ENCODE results near the gene INPP5A.
"Not testable (repeated sequence)": the region's sequence is repeated elsewhere in the genome, so short reads cannot be mapped to it uniquely, and the experiment has no call there.

The INPP5A gene

DNA sequence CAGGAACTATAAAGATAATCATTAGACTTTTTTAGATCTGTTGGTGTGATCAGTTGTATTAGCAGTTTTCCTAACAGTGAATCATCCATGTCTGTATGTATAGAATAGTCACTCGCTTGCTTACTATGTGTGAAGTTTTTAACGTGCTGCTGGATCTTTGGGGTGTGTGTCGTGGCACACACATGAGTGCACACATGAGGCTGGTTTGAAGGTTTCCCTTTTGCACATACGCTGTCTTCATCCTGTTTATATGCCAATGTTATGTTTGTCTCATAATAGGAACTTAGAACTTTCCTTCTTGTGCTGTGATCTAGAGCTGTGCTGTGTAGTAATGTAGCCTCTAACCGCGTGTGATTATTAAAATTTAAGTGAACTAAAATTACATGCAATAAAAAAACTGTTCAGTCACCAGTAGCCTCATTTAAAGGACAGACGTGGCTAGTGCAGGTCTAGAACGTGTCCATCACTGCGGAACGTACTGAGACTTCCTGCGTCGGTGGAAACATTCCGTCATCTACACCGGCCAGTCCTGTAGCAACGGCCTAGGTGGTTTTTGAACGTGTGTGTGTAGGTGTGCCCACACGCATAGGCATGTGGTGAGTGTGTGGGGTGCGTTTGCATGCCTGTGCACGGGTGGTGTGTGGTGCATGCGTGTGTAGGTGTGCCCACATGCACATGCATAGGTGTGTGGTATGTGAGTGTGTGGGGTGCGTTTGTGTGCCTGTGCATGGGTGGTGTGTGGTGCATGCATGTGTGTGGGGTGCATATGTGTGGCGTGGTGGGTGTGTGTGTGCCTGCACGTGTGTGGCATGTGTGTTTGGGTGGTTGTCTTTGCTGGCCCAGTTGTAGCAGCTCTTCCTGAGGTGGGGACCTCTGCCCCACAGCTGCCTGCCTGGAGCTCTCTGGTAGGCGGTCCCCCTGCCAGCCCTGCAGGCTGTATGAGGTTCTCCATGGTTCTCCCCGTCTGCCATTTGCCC is 56.6 kb downstream of the INPP5A start:
- DNase-seq (ENCODE audit: low read depth, low spot score), result no peak

DNA sequence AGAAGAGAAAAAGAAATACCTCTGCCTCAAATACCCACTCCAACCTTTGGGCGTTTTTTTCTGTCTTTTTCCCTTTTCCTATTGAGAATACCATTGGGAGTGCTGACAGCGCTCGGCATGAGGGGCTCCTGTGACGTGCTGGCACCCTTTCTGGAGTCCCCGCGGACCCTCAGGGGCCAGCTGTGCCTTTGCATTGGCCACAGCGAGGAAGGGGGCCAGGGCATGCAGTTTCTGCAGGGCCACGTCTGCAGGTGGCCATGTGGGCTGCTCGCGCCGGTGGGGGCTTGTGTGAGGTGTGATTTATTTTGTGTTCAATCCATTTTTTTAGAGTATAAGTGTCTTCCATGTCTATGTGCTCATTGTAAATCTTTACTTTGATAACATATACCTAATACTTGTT is 57.4 kb downstream of the INPP5A start:
- no peak for DNase-seq (ENCODE audit: low read depth, low spot score)

DNA sequence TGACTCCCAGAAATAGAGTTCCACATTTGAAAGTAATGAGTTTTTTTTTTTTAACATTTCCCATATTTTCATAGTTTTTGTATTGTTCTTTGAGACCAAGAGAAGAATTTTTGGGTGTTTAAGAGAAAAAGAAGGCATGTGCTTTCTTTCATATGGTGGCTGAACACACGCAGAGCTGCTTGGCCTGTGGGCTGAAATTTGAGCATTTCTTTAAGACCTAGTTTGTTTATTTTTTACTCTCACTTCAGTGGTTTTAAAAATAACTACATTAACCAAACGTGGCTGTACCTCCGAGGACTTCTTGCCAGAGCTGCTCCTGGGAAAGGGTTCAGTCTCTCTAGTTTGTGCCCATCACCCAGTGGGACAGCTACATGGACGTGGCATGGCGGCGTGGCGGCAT is 58.3 kb downstream of the INPP5A start:
- no peak for DNase-seq (ENCODE audit: low read depth, low spot score)

- DNase-seq (ENCODE audit: low read depth, low spot score), result no peak
These were observed 59.2 kb downstream of the INPP5A start for GRCh38 chr10:132596742-132597279.

GRCh38 chr10:132597654-132598053 is 60.1 kb downstream of the INPP5A start:
- no peak for DNase-seq (ENCODE audit: low read depth, low spot score)

GRCh38 chr10:132599023-132599618 is 61.5 kb downstream of the INPP5A start:
- DNase-seq (ENCODE audit: low read depth, low spot score), result not testable (repeated sequence)

- DNase-seq (ENCODE audit: low read depth, low spot score), result no peak
These were observed 62.1 kb downstream of the INPP5A start for GRCh38 chr10:132599732-132600131.

DNA sequence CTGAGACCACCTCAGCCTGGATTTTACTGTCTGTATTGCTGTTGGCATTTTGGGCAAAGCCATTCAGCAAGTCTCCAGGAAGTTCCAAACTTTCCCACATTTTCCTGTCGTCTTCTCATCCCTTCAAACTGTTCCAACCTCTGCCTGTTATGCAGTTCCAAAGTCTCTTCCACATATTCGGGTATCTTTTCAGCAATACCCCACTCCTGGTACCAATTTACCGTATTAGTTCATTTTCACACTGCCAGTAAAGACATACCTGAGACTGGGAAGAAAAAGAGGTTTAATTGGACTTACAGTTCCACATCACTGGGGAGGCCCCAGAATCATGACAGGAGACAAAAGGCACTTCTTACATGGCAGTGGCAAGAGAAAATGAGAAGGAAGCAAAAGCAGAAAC is 62.8 kb downstream of the INPP5A start:
- DNase-seq (ENCODE audit: low read depth, low spot score), result no peak

DNA sequence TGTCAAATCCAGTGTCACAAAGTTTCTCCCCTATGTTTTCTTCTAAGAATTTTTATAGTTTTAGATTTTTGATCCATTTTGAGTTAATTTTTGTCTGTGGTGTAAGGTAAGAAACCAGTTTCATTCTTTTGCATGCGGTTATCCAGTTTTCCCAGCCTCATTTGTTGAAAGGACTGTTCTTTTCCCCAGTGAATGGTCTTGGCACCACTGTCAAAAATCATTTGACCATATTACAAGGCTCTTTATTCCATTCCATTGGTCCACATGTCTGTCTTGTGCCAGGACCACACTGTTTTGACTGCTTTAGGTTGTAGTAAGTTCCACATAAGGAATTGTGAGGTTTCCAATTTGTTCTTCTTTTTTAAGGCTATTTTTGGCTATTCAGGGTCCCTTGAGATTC is 64.0 kb downstream of the INPP5A start:
- DNase-seq (ENCODE audit: low read depth, low spot score), result no peak

- no peak for DNase-seq (ENCODE audit: low read depth, low spot score)
These were observed 65.0 kb downstream of the INPP5A start for GRCh38 chr10:132602614-132603013.

GRCh38 chr10:132603851-132604533 is 66.4 kb downstream of the INPP5A start:
- no peak for DNase-seq (ENCODE audit: low read depth, low spot score)

DNA sequence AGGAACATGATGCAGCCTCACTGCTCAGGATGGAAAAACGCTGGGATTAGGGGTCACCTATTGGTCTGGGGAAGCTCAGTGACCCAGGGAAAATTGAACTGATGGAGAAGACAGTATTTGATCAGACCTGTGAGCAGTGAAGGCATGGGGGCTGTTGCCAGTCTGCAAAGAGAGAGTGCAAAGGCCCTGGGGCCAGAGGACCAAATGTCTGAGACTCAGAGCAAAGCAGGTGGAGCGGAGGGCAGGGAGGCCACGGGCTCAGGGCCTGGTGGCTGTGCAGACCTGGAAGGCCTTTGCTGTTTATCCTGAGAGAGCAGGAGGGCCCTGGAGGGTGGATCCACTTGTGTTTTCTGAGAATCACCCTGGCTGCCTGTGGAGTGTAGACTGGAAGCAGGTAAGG is 67.1 kb downstream of the INPP5A start:
- DNase-seq (ENCODE audit: low read depth, low spot score), result no peak

DNA sequence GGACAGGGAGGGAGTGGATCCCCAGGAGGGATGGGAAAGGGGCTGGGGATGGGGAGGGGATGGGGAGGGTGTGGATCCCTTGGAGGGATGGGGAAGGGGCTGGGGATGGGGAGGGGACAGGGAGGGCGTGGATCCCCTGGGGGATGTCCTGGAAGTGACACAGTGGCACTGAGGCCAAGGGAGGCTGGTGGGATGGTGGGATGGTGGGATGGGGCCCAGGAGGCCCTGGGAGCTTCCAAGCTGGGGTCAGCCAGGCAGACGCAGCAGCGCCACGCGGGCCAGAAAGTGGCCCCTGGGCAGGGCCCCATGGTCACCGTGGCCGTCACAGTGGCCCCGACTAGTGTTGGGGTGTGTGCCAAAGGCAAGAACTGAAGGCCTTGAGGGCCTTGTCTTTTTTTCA is 67.8 kb downstream of the INPP5A start:
- no peak for DNase-seq (ENCODE audit: low read depth, low spot score)

GRCh38 chr10:132606031-132606491 is 68.5 kb downstream of the INPP5A start:
- no peak for DNase-seq (ENCODE audit: low read depth, low spot score)

GRCh38 chr10:132606536-132607316 is 69.1 kb downstream of the INPP5A start:
- no peak for DNase-seq (ENCODE audit: low read depth, low spot score)

DNA sequence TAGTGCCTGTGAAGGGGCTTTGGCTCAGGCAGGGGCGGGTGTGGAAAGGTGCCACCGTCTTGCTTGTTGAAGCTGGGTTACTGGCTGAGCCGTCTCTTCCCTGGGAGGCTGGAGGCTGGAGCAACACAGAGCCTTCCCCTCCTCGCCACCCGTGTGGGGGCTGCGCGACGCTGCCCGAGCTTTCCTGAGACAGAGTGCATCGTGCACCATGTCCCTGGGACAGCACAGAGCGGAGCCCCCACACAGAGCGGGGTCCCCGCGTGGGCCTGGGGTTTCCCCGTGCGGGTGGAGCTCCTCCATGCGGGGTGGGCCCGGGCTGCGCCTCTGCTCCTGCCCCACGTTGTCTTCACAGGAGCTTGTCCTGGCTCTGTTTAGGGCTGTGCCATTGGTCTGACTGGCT is 69.9 kb downstream of the INPP5A start:
- no peak for DNase-seq (ENCODE audit: low read depth, low spot score)

- DNase-seq (ENCODE audit: low read depth, low spot score), result no peak
These were observed 70.4 kb downstream of the INPP5A start for GRCh38 chr10:132607961-132608495.

GRCh38 chr10:132608511-132609195 is 71.1 kb downstream of the INPP5A start:
- DNase-seq (ENCODE audit: low read depth, low spot score), result no peak

GRCh38 chr10:132609211-132609610 is 71.6 kb downstream of the INPP5A start:
- DNase-seq (ENCODE audit: low read depth, low spot score), result no peak

GRCh38 chr10:132610071-132610701 is 72.6 kb downstream of the INPP5A start:
- DNase-seq (ENCODE audit: low read depth, low spot score), result no peak

All from brain pericyte (primary cell).